Neural cell (in vitro differentiated cells): ENCODE results near the gene GCDH. TPM values are rescaled to one million over a fixed set of nuclear protein-coding genes. Genes with fewer than 3 reads are reported as not detected.

ENCODE experiments used
- H2AFZ ChIP-seq: fragments of 200-600, 300-800 bp; sonication (generic), shearing (Covaris generic); 2 replicates; pipeline ENCODE4 v1.6.0; 2014; ENCODE audit warnings: low read depth, mild to moderate bottlenecking, antibody characterized with exemption, low read length, moderate library complexity
- H3F3A ChIP-seq: fragments of 200-600 bp; shearing (Covaris generic); 2 replicates; pipeline ENCODE4 v1.6.1; 2016; ENCODE audit warnings: mild to moderate bottlenecking, moderate library complexity, mixed read lengths, antibody characterized with exemption, low read length; ENCODE audit not compliant: insufficient read depth, poor library complexity, severe bottlenecking
- H3K27ac ChIP-seq: fragments of 200-600, 300-800 bp; sonication (generic), shearing (Covaris generic); 2 replicates; pipeline ENCODE4 v1.5.1; 2014; ENCODE audit warnings: mild to moderate bottlenecking, low read length, moderate library complexity
- H3K27me3 ChIP-seq: fragments of 300-800, 200-600 bp; sonication (generic), shearing (Covaris generic); 2 replicates; pipeline ENCODE4 v1.6.0; 2014; ENCODE audit warnings: mild to moderate bottlenecking, low read depth, low read length, moderate library complexity; ENCODE audit not compliant: insufficient read depth
- H3K36me3 ChIP-seq: fragments of 300-800, 200-600 bp; sonication (generic), shearing (Covaris generic); 2 replicates; pipeline ENCODE4 v1.5.1; 2014; ENCODE audit warnings: mild to moderate bottlenecking, antibody characterized with exemption, low read length, moderate library complexity; ENCODE audit not compliant: insufficient read depth
- H3K4me2 ChIP-seq: fragments of 300-800, 200-600 bp; sonication (generic), shearing (Covaris generic); 2 replicates; pipeline ENCODE4 v1.6.0; 2014; ENCODE audit warnings: mild to moderate bottlenecking, low read length
- H3K4me3 ChIP-seq: fragments of 300-800, 200-600 bp; sonication (generic), shearing (Covaris generic); 2 replicates; pipeline ENCODE4 v1.5.1; 2014; ENCODE audit warnings: mild to moderate bottlenecking, low read length, moderate library complexity
- H3K79me2 ChIP-seq: fragments of 200-600 bp; shearing (Covaris generic); replicated peaks from 2 replicates; pipeline ENCODE4 v1.6.0; 2014; ENCODE audit warnings: mild to moderate bottlenecking, low read length, moderate library complexity; ENCODE audit not compliant: insufficient read depth
- H3K9ac ChIP-seq: fragments of 300-800, 200-600 bp; sonication (generic), shearing (Covaris generic); 2 replicates; pipeline ENCODE4 v1.6.1; 2016; ENCODE audit warnings: mild to moderate bottlenecking, low read length, mixed read lengths
- H3K9me2 ChIP-seq: fragments of 200-600 bp; shearing (Covaris generic); 2 replicates; pipeline ENCODE4 v1.6.1; 2016; ENCODE audit warnings: mild to moderate bottlenecking, low read length, mixed read lengths; ENCODE audit not compliant: insufficient read depth
- H3K9me3 ChIP-seq: fragments of 200-600, 300-800 bp; sonication (generic), shearing (Covaris generic); 2 replicates; pipeline ENCODE4 v1.6.1; 2016; ENCODE audit warnings: mild to moderate bottlenecking, mixed run types, low read length, moderate library complexity, mixed read lengths
- H4K20me1 ChIP-seq: fragments of 200-600 bp; shearing (Covaris generic); 2 replicates; pipeline ENCODE4 v1.6.1; 2016; ENCODE audit warnings: mild to moderate bottlenecking, mixed run types; ENCODE audit not compliant: insufficient read depth
- CTCF ChIP-seq: fragments of 450-650 bp; IDR thresholded peaks from 2 replicates; pipeline ENCODE4 v1.5.1; 2014; ENCODE audit warnings: antibody characterized with exemption, mild to moderate bottlenecking, moderate library complexity; ENCODE audit not compliant: poor library complexity, severe bottlenecking
- EZH2 ChIP-seq: fragments of 200-600, 300-800 bp; shearing (Covaris generic), sonication (generic); IDR thresholded peaks from 2 replicates; pipeline ENCODE4 v1.6.1; 2014; ENCODE audit warnings: antibody characterized with exemption, low read length, borderline replicate concordance, mild to moderate bottlenecking; ENCODE audit not compliant: insufficient read depth, poor library complexity, severe bottlenecking
- MXI1 ChIP-seq: fragments of 450-650 bp; conservative IDR thresholded peaks from 2 replicates; pipeline ENCODE4 v1.6.1; 2014; ENCODE audit warnings: antibody characterized with exemption, mild to moderate bottlenecking; ENCODE audit not compliant: poor library complexity, severe bottlenecking
- REST ChIP-seq: IDR thresholded peaks from 2 replicates; pipeline ENCODE4 v1.6.1; 2012; ENCODE audit warnings: borderline replicate concordance
- SMC3 ChIP-seq: fragments of 450-650 bp; conservative IDR thresholded peaks from 2 replicates; pipeline ENCODE4 v1.6.1; 2014; ENCODE audit warnings: antibody characterized with exemption, mild to moderate bottlenecking, moderate library complexity; ENCODE audit not compliant: poor library complexity
- polyA plus RNA-seq: library from polyadenylated mRNA; depleted of rRNA; stranded (reverse); fragments of >200 nt; gene quantifications from 2 replicates; pipeline ENCODE4 v1.2.3, GENCODE V29; 2014

The GCDH gene
- polyA plus RNA-seq, 1 donor from 2014 or later: 35.4 TPM

DNA sequence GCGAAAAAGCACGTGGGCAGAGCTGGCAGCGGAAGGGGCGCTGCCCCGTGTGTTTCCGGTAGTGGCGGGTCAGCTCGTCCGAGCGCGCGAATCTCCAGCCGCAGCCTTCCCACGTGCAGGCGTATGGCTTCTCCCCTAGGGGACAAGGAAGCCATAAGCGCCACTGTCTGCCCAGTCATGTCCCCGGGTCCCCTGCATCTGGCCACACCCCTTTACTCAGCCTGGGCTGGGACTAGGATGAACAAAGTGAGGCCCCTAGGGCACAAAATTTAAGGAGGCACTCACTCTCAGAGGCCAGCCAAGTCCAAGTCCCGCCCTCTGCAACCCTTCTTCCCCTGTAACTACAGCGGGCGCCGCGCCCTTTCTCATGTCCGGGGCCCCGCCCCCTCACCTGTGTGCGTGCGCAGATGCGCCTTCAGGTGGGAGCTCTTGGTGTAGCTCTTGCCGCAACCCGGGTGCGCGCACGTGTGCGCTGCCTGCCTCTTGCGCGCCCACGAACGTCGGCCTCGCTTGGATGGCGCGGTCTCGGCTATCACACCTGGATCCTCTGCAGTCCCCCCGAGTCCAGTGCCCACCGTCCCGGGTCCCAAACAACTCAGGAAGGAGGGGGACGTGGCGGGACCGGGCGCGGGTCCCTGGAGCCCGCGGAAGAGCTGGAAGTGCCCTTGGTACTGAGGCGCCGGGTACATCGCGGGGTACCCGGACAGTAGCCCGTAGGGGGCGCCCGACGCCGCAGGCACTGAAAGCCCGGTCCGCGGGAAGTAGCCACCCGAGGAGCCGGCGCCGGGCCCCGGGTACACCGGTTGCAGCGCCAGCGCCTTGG is 5.8 kb upstream of the GCDH start:
- Histone ChIP-seq H4K20me1 (no peaks in the 10 kb centered on the region), H2AFZ (no peak overlapping the region), H3K4me3 (peak overlapping the region; percentile 67), H3K27me3 (peaks cover 57% of the 10 kb centered on the region), H3K9me2 (no peaks in the 10 kb centered on the region), H3K4me2 (no peak overlapping the region), H3K9me3 (no peaks in the 10 kb centered on the region), H3K9ac (peak overlapping the region; percentile 44), H3K79me2 (no peaks in the 10 kb centered on the region), H3K36me3 (no peaks in the 10 kb centered on the region), H3F3A (no peaks in the 10 kb centered on the region), H3K27ac (no peak overlapping the region)
- TF ChIP-seq SMC3: peak; percentile 31
- peak; percentile 63 for TF ChIP-seq CTCF
- peak; percentile 61 for TF ChIP-seq MXI1
- no peak for TF ChIP-seq REST
- TF ChIP-seq EZH2: peak; percentile 7

GRCh38 chr19:12885749-12886650 is 5.0 kb upstream of the GCDH start:
- H3K36me3 ChIP-seq: no peaks in the 10 kb centered on the region
- H3K9me2 ChIP-seq: no peaks in the 10 kb centered on the region
- no peak overlapping the region for H2AFZ ChIP-seq
- peak overlapping the region; percentile 67 for H3K4me3 ChIP-seq
- H3K27ac ChIP-seq: no peak overlapping the region
- TF ChIP-seq REST: no peak
- TF ChIP-seq CTCF: peak; percentile 2
- H4K20me1 ChIP-seq: no peaks in the 10 kb centered on the region
- no peaks in the 10 kb centered on the region for H3K79me2 ChIP-seq
- no peak overlapping the region for H3K9ac ChIP-seq
- peaks cover 49% of the 10 kb centered on the region for H3K27me3 ChIP-seq
- H3F3A ChIP-seq: no peaks in the 10 kb centered on the region
- no peak overlapping the region for H3K4me2 ChIP-seq
- no peaks in the 10 kb centered on the region for H3K9me3 ChIP-seq
